ENCODE results near the gene IL10RA. TPM values are rescaled to one million over a fixed set of nuclear protein-coding genes. Genes with fewer than 3 reads are reported as not detected.
"Not testable (repeated sequence)": the region's sequence is repeated elsewhere in the genome, so short reads cannot be mapped to it uniquely, and the experiment has no call there.

IL10RA gene
- polyA plus RNA-seq, 1 experiment = not detected

- ChIA-PET POLR2A (no interaction called here), CTCF (no interaction called here)
- TF ChIP-seq CTCF (IDR thresholded peaks at IDR 0.05; ENCODE audit: low read depth, low read length) = no peak
Measured at GRCh38 chr11:118006153-118006534, 19.9 kb downstream of the IL10RA start.

GRCh38 chr11:118007040-118007439 lies 20.8 kb downstream of the IL10RA start:
- CTCF ChIA-PET = no interaction called here
- Histone ChIP-seq H3K9me3 (ENCODE audit: control insufficient read depth, insufficient read depth, low read length) (no peaks in the 10 kb centered on the region), H3K4me3 (ENCODE audit: low read depth, low read length) (no peak overlapping the region), H3K27me3 (ENCODE audit: control insufficient read depth, insufficient read depth, low read length) (peaks cover under 1% of the 10 kb centered on the region), H3K27ac (ENCODE audit: low read depth, low read length) (no peak overlapping the region)
- DNase-seq (ENCODE audit: low read depth, low spot score) = no peak
- no peak for TF ChIP-seq CTCF (IDR thresholded peaks at IDR 0.05; ENCODE audit: low read depth, low read length)
- POLR2A ChIA-PET = no interaction called here

More at GRCh38 chr11:118006153-118006534, 19.9 kb downstream of the IL10RA start:
- Histone ChIP-seq H3K4me3 (ENCODE audit: low read depth, low read length) (no peak overlapping the region), H3K27me3 (ENCODE audit: control insufficient read depth, insufficient read depth, low read length) (peaks cover 3% of the 10 kb centered on the region), H3K9me3 (ENCODE audit: control insufficient read depth, insufficient read depth, low read length) (no peaks in the 10 kb centered on the region), H3K27ac (ENCODE audit: low read depth, low read length) (no peak overlapping the region)
- no peak for DNase-seq (ENCODE audit: low read depth, low spot score)

GRCh38 chr11:118007563-118008270 lies 21.5 kb downstream of the IL10RA start:
- POLR2A ChIA-PET = interaction anchor here (0.6 kb wide), 1 partner anchor 286 kb away, joined by 7 read pairs; no protein-coding TSS in a partner anchor
- CTCF ChIA-PET = not testable (repeated sequence)

GRCh38 chr11:118008271-118008911 lies 22.2 kb downstream of the IL10RA start:
- no peak for TF ChIP-seq CTCF (IDR thresholded peaks at IDR 0.05; ENCODE audit: low read depth, low read length)
- Histone ChIP-seq H3K9me3 (ENCODE audit: control insufficient read depth, insufficient read depth, low read length) (no peaks in the 10 kb centered on the region), H3K27ac (ENCODE audit: low read depth, low read length) (no peak overlapping the region), H3K4me3 (ENCODE audit: low read depth, low read length) (no peak overlapping the region), H3K27me3 (ENCODE audit: control insufficient read depth, insufficient read depth, low read length) (no peaks in the 10 kb centered on the region)
- DNase-seq (ENCODE audit: low read depth, low spot score) = no peak
- ChIA-PET POLR2A (interaction anchor here (0.6 kb wide), 1 partner anchor 286 kb away, joined by 7 read pairs; no protein-coding TSS in a partner anchor), CTCF (no interaction called here)

More at GRCh38 chr11:118007563-118008270, 21.5 kb downstream of the IL10RA start:
- H3K9me3 ChIP-seq (ENCODE audit: control insufficient read depth, insufficient read depth, low read length); H3K27ac ChIP-seq (ENCODE audit: low read depth, low read length); H3K4me3 ChIP-seq (ENCODE audit: low read depth, low read length); DNase-seq (ENCODE audit: low read depth, low spot score); H3K27me3 ChIP-seq (ENCODE audit: control insufficient read depth, insufficient read depth, low read length): not testable (repeated sequence)

GRCh38 chr11:118009864-118010737 lies 23.9 kb downstream of the IL10RA start:
- Histone ChIP-seq H3K4me3 (ENCODE audit: low read depth, low read length) (no peak overlapping the region), H3K27ac (ENCODE audit: low read depth, low read length) (no peak overlapping the region), H3K27me3 (ENCODE audit: control insufficient read depth, insufficient read depth, low read length) (peaks cover 2% of the 10 kb centered on the region), H3K9me3 (ENCODE audit: control insufficient read depth, insufficient read depth, low read length) (no peaks in the 10 kb centered on the region)
- ChIA-PET CTCF (no interaction called here), POLR2A (no interaction called here)
- DNase-seq (ENCODE audit: low read depth, low spot score) = no peak
- TF ChIP-seq CTCF (IDR thresholded peaks at IDR 0.05; ENCODE audit: low read depth, low read length) = no peak

All from AG04450 (cell line).